ENCODE measurements around the gene CTXN1.

GRCh38 chr19:7947939-7948338, 22.0 kb upstream of the CTXN1 start:
- TF ChIP-seq POLR2AphosphoS5 (IDR thresholded peaks at IDR 0.05) (no peak), CTCF (IDR thresholded peaks at IDR 0.05) (no peak)

Measured in prostate gland (tissue), 2 donors.